Astrocyte (in vitro differentiated cells and primary cell): ENCODE results near the gene DHRS2.

Experiments used
- CTCF ChIP-seq: IDR thresholded peaks from 2 replicates; pipeline ENCODE4 v1.5.1; 2011; ENCODE audit warnings: low read depth, mild to moderate bottlenecking, inconsistent platforms, low read length, moderate library complexity; ENCODE audit not compliant: insufficient read depth
- EZH2 ChIP-seq: IDR thresholded peaks from 2 replicates; pipeline ENCODE4 v1.6.1; 2012; ENCODE audit warnings: mild to moderate bottlenecking, low read length, inconsistent platforms; ENCODE audit not compliant: insufficient read depth

GRCh38 chr14:23629832-23630396 lies 6.2 kb upstream of the DHRS2 start:
- TF ChIP-seq CTCF (no peak), EZH2 (no peak)
